NK-92 (cell line): ENCODE measurements around the gene NDUFA7.
A peak's percentile ranks its signal among the peaks of the same experiment; 100 is the strongest.
"Not testable (repeated sequence)": the region's sequence is repeated elsewhere in the genome, so short reads cannot be mapped to it uniquely, and the experiment has no call there.

Experiments
- DNase-seq: peaks from one replicate; lab custom pipeline; 2025; ENCODE audit not compliant: unreplicated experiment; lab: John Stamatoyannopoulos, UW

NDUFA7 gene

GRCh38 chr19:8321067-8321985 is at the start of gene NDUFA7, which contains the start of gene RPS28:
TSS of gene NDUFA7 (minus strand) at chr19:8321375. CDS start at chr19:8321358, 17 bp downstream.
TSS of gene RPS28 (plus strand) at chr19:8321496. CDS start at chr19:8321531, 35 bp downstream.
- peak; percentile 83 for DNase-seq

GRCh38 chr19:8370176-8371010 is 49.2 kb upstream of the NDUFA7 start:
- no peak for DNase-seq

- no peak for DNase-seq
These were observed 46.3 kb upstream of the NDUFA7 start for GRCh38 chr19:8367327-8368001.

GRCh38 chr19:8366961-8367326 is 45.8 kb upstream of the NDUFA7 start:
- DNase-seq = no peak

GRCh38 chr19:8366121-8366581 is 45.0 kb upstream of the NDUFA7 start:
- DNase-seq = no peak

GRCh38 chr19:8363803-8364771 is 42.9 kb upstream of the NDUFA7 start, which contains the start of gene ANGPTL4:
TSS of gene ANGPTL4 (plus strand) at chr19:8364155. CDS start at chr19:8364322, 167 bp downstream.
- no peak for DNase-seq

- DNase-seq = no peak
These were observed 41.0 kb upstream of the NDUFA7 start for GRCh38 chr19:8361921-8362793.

- DNase-seq = no peak
These were observed 39.0 kb upstream of the NDUFA7 start for GRCh38 chr19:8360196-8360595.

- DNase-seq = no peak
These were observed 37.8 kb upstream of the NDUFA7 start for GRCh38 chr19:8358948-8359347.

GRCh38 chr19:8357007-8357521 is 35.9 kb upstream of the NDUFA7 start:
- no peak for DNase-seq

GRCh38 chr19:8355631-8356402 is 34.6 kb upstream of the NDUFA7 start:
- no peak for DNase-seq

- not testable (repeated sequence) for DNase-seq
These were observed 31.7 kb upstream of the NDUFA7 start for GRCh38 chr19:8352845-8353244.

GRCh38 chr19:8352134-8352827 is 31.1 kb upstream of the NDUFA7 start:
- no peak for DNase-seq

GRCh38 chr19:8349629-8350372 is 28.6 kb upstream of the NDUFA7 start:
- DNase-seq = not testable (repeated sequence)

- DNase-seq = no peak
These were observed 22.3 kb upstream of the NDUFA7 start for GRCh38 chr19:8343483-8343844.

- DNase-seq = peak; percentile 69
These were observed 21.7 kb upstream of the NDUFA7 start, which contains the start of gene KANK3 for GRCh38 chr19:8342684-8343482. TSS of gene KANK3 (minus strand) at chr19:8343262. CDS start at chr19:8337828, 5,434 bp downstream.
